Vagina (tissue), 2 donors: Measurements from ENCODE around the gene CLEC5A.

Source experiments
- CTCF ChIP-seq, 3 experiments: fragments of 450-650 bp in 2 of 3; fragments of 200-600 bp in 1 of 3; sonication (generic) in 1 of 3; IDR thresholded peaks; one replicate each; pipeline ENCODE4 v1.5.1; 2017 to 2019; ENCODE audit warnings: antibody characterized with exemption in 3 of 3, mild to moderate bottlenecking in 2 of 3, moderate library complexity in 2 of 3
- POLR2A ChIP-seq, 2 donors: fragments of 450-650 bp; IDR thresholded peaks; one replicate each; pipeline ENCODE4 v1.6.1; 2017; ENCODE audit warnings: antibody characterized with exemption in 2 of 2, mild to moderate bottlenecking in 2 of 2, moderate library complexity in 2 of 2
- POLR2AphosphoS5 ChIP-seq, 2 donors: sonication (generic); formaldehyde crosslinking; IDR thresholded peaks; one replicate each; pipeline ENCODE4 v1.9.0; 2017; ENCODE audit warnings: antibody characterized with exemption in 2 of 2, mild to moderate bottlenecking in 2 of 2, low read depth in 1 of 2; ENCODE audit not compliant: insufficient read depth in 1 of 2

DNA sequence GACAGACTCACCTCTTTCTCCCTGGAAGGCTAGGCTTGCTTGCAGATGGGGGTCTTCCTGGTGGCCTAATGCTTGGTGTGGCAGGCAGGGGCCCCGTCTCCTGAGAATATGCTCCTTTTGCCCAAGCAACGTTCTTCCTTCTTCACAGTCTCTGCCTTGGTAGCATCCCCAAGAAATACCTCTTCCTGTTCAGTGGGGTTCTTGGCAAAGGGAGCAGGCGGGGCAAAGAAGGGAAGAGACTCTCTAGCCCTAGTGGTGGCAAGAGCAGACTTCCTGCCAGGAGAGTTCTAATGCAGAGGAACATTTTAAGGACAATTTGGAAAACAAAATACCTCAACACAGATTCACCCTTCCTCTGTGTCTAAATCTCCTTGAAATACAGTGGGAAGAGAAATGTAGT lies at the start of gene CLEC5A:
- no peak for TF ChIP-seq CTCF (IDR thresholded peaks at IDR 0.05)
- no peak for TF ChIP-seq POLR2A (IDR thresholded peaks at IDR 0.05)
- TF ChIP-seq POLR2AphosphoS5 (IDR thresholded peaks at IDR 0.05; ENCODE audit: insufficient read depth in 1 of 2, low read depth in 1 of 2), result no peak
